ENCODE measurements around the gene PREX1.

PREX1 gene

DNA sequence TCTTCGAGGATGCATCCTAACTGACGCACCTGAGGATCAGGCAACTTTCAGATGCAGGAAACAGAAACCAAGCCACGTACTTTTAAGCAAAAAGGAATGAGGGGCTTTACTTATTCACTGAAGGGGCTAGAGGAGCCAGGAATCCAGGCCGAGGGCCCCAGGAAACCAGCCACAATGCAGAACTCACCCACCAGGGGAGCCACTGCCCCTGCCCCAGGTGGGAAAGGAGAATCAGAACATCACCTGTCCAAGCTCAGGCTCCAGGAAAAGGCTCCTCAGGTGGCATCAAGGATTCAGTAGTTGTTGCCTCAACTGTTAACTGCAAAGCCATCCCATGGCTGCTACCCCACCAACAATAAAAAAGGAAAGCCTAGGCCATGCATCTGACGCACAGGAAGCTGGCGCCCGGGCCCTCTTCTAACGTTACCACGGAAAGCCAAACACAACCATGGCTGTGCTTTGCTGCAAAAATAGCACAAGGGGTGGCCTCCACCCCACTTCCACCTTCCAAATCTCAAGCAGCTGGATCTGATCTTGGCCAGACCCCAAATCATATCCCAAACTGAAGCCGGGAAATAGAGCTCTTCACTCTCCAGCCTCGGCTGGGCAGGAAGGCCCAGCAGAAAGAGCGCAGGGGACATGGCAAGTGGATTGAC is 121.0 kb downstream of the PREX1 start:
- in situ Hi-C loops (cut with MboI; ENCODE audit: low sequenced_read_pairs), result no loop called here

DNA sequence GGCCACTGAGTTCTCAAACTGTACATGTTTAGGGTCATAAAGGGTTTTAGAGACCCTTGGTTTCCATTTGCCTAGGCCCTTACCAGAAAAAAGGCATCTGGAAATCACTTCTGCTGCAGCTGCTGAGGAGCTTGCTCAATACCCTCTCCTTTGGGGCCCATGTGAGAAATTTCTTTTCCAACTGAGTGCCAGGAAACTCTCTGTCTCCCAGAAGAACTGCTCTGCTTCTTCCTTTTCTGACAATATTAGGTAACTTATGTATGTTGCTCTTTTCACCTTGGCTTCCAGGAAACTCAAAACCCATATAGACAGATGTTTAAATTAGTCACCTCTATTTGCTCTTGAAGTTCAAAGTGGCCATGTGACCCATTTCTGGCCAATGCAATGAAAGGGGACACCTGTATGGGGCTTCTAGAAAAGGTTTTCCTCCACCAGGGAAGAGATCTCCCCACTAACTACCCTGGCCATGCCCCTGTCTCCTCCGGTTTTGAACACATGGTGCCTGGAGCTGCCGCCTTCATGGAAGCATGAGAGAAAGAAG is 121.6 kb downstream of the PREX1 start:
- in situ Hi-C loops (cut with MboI; ENCODE audit: low sequenced_read_pairs), result no loop called here

DNA sequence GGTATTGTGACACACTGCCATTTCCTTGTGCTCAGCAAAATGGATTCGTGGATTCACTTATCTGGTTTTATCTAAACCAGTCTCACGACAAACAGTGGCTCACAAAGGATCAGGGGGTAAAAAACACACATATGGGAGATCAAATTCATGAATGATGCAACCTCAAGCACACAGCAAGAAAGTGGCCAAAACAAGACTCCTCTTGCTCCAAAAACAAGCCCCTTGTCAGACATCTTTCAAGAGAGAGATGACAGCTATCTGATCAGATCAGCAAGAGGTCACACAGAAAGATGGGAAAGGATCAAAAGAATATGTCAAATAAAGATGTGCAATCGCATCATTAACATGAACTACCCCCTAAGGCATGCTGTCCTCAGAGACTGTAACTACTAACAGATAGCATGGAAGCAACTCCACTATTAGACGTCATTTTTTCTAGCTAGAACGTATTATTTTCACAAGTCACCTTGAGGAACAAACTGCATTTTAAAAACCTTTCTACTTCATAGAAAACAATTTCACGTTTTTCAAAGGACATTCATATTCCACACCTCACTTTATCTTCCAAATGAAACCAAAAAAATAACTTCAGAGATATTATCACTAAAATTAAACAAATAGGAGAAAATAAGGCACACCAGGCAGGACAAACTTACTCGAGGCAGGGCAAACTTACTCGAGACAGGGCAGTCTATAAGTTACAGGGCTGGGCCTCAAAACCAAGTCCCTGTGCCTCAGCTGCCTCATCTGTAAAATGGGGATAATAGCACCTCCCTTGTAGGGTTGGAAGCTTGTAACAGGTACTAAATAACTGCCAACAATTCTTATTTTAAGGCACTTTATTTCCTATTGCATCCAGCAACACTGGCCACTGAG is 122.3 kb downstream of the PREX1 start:
- in situ Hi-C loops (cut with MboI; ENCODE audit: low sequenced_read_pairs), result no loop called here

DNA sequence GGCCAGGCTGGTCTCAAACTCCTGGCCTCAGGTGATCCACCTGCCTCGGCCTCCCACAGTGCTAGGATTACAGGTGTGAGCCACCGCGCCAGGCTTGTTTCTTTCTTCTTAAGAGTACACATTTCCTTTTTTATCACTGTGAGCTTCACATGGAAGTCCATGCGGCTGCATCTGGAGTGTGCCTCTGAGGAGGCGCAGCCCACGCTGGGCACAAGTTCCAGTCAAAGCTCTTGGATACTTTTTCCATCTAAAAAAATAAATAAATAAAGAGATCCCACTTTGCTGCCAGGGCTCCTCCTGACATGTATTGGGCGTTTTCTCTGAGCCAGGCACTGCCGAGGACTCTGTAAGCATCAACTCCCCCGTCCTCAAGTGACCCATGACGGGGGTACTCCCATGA is 123.0 kb downstream of the PREX1 start:
- in situ Hi-C loops (cut with MboI; ENCODE audit: low sequenced_read_pairs), result no loop called here

DNA sequence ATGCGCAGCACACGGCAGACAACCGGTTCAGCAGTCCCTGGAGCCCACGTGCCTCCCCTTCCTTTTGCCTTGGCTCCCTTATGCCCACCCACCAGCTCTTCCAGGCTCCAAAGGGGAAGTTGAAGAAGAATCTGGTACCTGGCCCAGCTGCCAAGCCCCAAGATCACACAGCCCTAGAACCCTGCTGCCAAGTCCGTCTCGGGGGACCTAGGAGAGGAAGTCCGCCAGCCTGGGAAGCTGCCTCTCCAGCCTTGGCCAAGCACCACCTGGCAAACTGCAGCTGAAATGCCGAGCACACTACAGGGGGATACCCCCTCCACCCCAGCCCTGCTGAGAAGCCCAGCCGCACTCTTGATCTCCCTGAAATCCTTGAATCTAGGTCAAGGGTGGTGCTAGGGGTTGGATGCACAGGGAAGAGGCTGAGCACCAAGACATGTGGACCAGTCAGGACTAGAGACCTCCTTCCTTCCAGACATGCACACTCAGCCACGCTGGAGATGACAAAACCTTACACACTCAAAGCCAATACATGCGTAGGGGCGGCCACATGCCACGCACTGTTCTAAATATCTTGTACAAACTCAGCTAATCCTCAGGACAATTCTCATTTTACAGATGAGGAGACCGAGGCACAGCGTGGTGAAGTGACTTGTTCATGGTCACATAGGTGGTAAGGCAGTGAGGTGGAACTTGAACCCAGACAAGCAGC is 124.1 kb downstream of the PREX1 start:
- in situ Hi-C loops (cut with MboI; ENCODE audit: low sequenced_read_pairs), result no loop called here

DNA sequence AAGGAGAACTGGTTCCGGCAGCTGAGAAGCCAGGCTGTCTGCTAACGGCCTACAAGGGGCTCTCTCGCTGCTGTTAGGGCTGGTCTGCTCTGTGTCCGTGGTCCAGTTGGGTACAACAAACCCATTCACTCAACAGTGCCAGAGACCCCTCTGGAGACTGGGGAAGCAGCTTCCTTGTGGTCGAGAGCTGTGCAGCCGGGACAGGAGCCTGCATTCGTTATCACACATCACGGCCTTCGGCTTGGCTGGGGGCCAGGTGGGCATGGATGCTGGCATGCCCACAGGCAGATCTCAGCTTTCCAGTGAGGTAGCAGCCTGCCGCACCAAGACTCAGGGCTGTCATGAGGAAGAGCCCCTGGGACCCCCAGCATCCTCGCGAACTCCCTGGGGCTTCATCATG is 124.7 kb downstream of the PREX1 start:
- in situ Hi-C loops (cut with MboI; ENCODE audit: low sequenced_read_pairs), result no loop called here

DNA sequence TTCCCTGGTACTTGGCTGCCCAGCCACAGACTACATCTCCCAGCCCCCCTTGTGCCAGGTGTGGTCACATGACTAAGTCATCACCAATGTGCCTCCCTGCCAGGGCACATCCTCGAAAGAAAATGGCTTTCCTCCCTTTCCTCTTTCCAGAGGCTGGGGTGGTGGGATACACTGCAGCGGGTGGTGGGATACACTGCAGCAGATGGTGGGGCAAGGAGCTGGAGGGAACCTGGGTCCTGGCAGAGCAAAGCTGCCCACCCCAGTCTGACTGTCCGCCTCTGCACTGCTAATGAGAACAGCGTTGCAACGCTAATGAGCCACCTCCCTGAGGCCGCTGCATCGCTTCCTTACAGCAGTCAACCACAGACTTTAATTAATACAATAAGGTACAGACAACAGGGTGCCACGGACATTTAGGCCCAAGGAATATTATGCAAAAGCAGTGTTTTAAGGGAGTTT is 125.3 kb downstream of the PREX1 start:
- in situ Hi-C loops (cut with MboI; ENCODE audit: low sequenced_read_pairs), result no loop called here

DNA sequence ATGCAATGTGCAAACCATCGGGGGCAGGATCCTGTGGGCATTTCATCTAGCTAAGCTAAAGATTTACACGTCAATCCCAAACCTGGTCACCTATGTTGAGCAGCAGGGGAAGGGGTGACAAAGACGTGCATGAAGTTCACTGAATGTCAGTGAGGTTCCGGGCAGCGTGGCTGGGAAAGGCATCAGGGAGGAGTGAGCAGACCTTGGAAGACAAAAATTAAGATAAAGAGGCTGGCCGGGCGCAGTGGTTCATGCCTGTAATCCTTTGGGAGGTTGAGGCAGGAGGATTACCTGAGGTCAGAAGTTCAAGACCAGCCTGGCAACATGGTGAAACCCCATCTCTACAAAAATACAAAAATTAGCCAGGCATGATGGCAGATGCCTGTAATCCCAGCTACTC is 126.1 kb downstream of the PREX1 start:
- in situ Hi-C loops (cut with MboI; ENCODE audit: low sequenced_read_pairs), result no loop called here

DNA sequence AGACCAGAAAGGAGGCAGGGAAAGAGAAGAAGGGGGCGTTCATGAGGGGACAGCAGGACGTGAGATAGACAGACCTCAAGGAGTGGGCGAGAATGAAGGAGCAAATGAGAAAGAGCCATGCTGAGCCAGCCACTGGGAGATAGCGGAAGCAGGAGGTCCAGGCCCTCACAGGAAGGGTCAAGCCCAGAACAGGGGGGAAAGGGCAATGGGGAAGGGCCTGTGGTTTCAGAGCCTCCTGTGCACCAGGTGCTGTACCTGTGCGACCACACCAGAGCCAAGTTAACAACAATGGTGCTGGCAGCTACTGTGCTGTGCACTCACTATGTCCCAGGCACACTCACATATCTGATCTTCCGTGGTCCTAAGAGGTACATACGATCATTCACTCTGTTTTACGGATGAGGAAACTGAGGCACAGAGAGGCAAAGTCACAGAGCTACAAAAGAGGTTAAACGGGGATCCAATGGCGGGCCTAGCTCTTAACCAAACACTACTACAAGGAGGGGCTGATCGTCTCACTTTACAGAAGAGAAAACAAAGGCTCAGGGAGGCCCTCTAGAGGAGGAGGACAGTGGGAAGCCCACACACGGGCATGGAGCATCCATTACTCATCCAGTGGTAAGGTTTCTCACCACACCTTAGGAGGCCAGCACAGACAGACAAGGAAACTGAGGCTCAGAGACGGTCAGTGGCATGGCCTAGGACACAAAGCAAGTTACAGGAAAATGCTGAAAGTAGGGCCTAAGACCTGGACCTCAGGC is 129.1 kb downstream of the PREX1 start:
- in situ Hi-C loops (cut with MboI; ENCODE audit: low sequenced_read_pairs), result no loop called here

DNA sequence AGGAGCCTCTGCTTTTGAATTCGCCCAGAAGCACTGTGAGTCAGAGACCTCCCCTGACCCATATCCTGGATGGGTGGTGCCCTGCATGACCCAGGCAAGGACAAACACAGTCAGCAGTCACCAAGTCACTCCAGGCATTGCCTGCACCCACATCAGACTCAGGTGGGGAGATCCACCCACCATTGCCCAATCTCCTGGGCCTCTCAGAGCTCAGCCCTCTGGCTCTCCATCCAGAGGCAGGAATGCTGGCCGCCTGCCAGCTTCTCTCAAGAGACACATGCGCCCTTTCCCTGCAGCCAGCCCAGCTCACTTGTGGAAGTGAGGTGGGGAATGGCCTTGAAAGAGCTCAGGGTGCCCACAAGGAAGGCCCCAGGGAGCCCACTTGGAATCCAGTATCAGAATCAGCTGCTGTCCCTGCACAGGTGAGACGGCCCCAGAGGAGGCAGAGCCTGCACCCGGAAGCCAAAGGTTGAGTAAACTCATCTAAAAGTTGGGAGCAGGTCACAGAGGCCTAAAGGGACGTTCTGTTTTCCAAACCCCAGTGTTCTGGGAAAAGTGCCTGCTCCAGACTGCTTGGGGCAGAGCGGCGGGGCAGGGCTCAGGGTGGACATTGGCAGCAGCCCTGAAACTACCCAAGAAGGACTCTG is 129.8 kb downstream of the PREX1 start:
- in situ Hi-C loops (cut with MboI; ENCODE audit: low sequenced_read_pairs), result no loop called here

DNA sequence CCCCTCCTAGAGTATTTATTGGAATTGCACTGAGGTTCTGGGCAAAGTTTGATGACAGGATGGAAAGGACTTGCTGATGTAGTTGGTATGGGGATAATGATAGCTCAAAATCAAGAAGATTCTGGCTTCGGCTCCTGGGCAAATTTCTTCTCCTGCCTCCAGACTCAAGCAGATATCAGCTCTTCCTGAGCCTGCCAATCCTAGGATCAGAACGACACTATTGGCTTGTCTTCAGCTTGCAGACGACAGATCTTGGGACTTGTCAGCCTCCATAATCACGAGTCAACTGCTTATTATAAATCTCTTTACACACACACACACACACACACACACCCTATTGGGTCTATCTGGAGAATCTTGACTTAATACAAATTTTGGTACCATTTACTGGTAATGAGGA is 131.1 kb downstream of the PREX1 start:
- in situ Hi-C loops (cut with MboI; ENCODE audit: low sequenced_read_pairs), result no loop called here

DNA sequence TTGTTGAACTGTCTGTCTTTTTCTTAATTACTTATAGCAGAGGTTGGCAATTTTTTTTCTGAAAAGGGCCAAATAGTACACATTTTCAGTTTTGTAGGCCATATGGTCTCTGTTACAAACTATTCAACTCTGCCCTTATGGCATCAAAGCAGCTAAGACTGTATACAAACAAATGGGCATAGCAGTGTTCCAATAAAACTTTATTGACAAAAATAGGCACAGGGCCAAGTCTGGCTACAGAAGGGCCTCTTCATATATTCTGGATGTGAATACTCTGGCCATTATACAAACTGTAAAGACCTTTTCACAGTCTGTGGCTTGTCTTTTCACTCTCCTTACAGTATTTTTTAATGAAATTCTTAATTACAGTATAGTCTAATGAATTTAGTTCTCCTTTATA is 132.1 kb downstream of the PREX1 start:
- in situ Hi-C loops (cut with MboI; ENCODE audit: low sequenced_read_pairs), result no loop called here

DNA sequence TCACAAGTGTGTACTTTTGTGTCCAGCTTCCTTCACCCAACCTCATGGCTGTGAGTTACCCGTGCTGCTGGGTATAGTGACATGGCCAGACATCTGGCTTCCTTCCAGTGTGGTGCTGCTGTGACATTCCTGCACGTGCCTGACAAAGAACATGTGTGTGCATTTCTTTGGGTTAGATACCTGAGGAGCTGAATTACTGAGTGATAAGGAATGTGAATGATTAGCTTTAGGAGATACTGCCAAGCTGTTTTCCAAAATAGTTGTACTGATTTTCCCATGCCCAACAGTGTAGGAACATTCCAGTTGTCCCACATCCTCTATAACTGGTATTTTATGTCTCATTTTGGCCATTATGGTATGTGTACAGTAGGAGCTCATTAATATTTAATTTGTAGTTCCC is 132.5 kb downstream of the PREX1 start:
- in situ Hi-C loops (cut with MboI; ENCODE audit: low sequenced_read_pairs), result no loop called here

DNA sequence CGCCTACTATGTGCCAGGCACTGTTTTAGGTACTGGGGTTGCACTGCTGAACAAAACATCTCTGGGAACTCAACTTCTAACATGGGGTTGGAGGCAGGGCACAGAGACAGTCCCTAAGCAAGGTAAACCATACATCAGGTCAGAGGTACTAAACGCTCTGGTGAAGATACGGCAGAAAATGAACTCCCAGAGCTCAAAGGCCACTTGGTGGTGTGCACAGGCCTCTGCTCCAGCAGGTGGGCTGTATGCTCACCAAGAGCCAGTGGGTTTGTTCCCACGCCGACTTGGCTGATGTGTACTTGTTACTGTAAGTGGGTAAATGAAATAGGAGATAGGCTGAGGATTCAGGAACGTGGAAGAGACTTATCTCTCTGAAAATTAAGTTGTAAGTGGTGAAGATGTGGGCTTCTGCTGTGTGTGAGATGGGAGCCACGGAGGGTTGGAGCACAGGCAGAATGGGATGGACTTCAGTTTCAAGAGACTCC is 133.4 kb downstream of the PREX1 start:
- in situ Hi-C loops (cut with MboI; ENCODE audit: low sequenced_read_pairs), result no loop called here

DNA sequence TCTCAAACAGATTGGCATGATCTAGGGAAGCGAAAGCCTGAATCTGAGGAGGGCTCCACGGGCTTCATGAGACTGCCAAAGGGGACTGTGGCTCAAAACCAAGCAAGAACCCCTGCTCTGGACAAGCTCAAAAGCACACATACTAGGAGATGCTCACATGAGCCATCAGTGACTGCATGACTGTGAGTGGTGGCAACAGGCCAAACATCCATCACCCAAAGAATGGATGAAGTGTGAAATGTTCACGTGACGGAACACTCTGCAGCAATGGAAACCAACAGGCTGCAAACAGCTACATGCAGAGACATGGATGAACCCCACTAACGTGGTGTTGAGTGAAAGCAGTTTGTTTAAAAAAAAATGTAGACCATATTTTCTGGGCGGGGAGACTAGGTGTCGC is 136.3 kb downstream of the PREX1 start:
- in situ Hi-C loops (cut with MboI; ENCODE audit: low sequenced_read_pairs), result no loop called here

DNA sequence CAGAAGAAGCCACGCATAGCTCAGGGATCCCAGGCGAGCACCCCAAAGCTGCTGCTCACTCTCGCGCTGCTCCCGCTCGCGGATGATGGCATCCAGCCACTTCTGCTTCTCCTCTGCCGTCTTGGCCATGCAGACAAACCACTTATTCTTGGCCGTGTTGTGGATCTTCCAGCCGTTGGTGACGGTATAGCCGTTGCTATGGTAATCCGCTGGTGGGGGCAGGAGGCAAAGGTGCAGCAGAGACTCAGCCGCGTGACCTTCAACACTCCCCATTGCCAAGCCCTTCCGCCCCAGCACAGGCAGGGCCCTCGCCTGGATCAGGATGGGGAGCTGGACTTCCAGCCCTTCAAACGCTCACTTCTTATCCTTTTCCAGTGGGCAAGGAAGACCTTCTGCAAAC is 136.9 kb downstream of the PREX1 start:
- in situ Hi-C loops (cut with MboI; ENCODE audit: low sequenced_read_pairs), result no loop called here

DNA sequence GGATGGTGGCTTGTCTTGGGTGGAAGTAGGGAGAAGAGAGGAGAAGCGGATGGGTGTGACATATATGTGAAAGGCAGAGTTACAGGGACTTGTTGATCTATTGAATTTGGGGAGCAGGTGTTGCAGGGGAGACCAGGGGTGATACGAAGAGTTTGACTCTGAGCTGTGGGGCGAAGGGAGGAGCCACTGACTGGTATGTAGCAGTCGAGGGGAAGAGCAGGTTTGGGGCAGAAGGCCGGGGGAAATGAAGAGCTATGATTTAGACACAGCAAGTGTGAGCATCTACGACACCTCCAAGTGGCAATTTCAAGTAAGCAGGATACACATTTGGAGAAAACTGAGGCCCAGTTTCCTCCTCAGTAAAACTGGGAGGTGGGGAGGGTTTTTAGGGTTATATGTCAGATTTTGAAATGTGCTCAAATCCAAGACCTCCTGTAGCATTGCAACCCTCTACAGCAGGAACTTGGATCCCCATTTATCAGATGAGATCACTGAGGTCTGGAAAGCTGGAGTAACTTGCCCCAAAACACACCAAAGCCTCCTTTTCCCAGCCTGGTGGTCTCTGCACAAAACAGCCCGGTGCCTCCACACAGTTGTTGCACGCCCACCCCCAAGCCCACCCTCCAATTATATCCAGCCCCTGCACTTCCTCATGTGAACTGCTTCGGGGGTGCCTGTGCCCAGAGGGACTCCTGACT is 137.8 kb downstream of the PREX1 start:
- in situ Hi-C loops (cut with MboI; ENCODE audit: low sequenced_read_pairs), result no loop called here

DNA sequence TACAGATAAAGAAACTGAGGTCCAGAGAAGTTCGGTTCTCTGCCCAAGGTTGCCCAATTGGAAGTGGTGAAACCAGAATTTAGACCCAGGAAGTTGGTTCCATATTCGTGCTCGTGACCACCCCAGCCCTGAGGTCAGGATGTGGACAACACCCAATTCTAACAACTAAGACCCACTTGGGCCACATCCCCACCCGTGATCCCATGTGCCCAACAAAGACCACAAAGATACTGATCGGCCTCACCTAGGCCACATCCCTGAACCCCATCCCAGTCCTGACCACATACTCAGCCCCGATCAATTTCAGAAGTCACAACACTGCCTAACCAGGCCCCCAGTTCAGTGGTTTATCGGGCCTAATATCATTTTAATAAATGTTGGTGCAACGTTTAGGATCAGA is 138.4 kb downstream of the PREX1 start:
- in situ Hi-C loops (cut with MboI; ENCODE audit: low sequenced_read_pairs), result no loop called here

DNA sequence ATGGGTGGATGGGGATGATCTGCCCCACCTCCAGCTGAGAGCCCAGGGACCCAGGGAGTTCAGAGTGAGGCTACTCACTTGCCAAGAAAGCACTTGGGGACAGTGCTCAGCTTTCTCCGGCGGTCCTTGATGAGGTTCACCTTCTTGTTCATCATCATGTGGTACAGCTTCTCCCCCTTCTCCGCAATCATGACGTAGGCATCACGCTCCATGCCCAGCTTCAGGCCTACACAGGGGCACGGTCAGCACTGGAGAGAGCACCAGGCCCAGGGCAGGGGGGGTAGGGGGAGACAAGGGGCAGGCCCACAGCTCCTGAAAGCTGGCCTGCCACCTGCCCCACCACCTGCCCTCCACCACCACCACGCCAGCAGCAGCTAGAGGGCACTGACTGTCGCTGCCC is 139.2 kb downstream of the PREX1 start:
- in situ Hi-C loops (cut with MboI; ENCODE audit: low sequenced_read_pairs), result no loop called here
